Measurements from ENCODE around the gene FAM78A.

Gene FAM78A

GRCh38 chr9:131302244-131303075, 26.1 kb upstream of the FAM78A start:
- FAIRE-seq, result no peak

GRCh38 chr9:131300444-131300843, 24.1 kb upstream of the FAM78A start:
- FAIRE-seq, result no peak

GRCh38 chr9:131299961-131300347, 23.6 kb upstream of the FAM78A start:
- no peak for FAIRE-seq

- FAIRE-seq, result no peak
Measured at GRCh38 chr9:131299346-131299960, 23.1 kb upstream of the FAM78A start.

GRCh38 chr9:131298816-131299215, 22.5 kb upstream of the FAM78A start:
- FAIRE-seq, result no peak

- no peak for FAIRE-seq
Measured at GRCh38 chr9:131298341-131298740, 22.0 kb upstream of the FAM78A start.

- no peak for FAIRE-seq
Measured at GRCh38 chr9:131297903-131298302, 21.6 kb upstream of the FAM78A start.

GRCh38 chr9:131296906-131297500, 20.7 kb upstream of the FAM78A start:
- no peak for FAIRE-seq

GRCh38 chr9:131296460-131296859, 20.1 kb upstream of the FAM78A start:
- FAIRE-seq, result no peak

GRCh38 chr9:131292937-131293336, 16.6 kb upstream of the FAM78A start:
- no peak for FAIRE-seq

GRCh38 chr9:131291795-131292315, 15.5 kb upstream of the FAM78A start:
- FAIRE-seq, result no peak

GRCh38 chr9:131290767-131291370, 14.6 kb upstream of the FAM78A start:
- no peak for FAIRE-seq

GRCh38 chr9:131290036-131290766, 13.9 kb upstream of the FAM78A start:
- no peak for FAIRE-seq

GRCh38 chr9:131289301-131290035, 13.2 kb upstream of the FAM78A start, which contains the start of gene PLPP7:
Gene PLPP7, plus strand, starts transcription at chr9:131289723. Its CDS starts 275 bp downstream, at chr9:131289998.
- no peak for FAIRE-seq

GRCh38 chr9:131288217-131288616, 11.9 kb upstream of the FAM78A start:
- no peak for FAIRE-seq

GRCh38 chr9:131287359-131287758, 11.0 kb upstream of the FAM78A start:
- no peak for FAIRE-seq

- FAIRE-seq, result no peak
Measured at GRCh38 chr9:131284856-131285255, 8.5 kb upstream of the FAM78A start.

GRCh38 chr9:131282688-131283422, 6.5 kb upstream of the FAM78A start:
- FAIRE-seq, result no peak

GRCh38 chr9:131282175-131282574, 5.9 kb upstream of the FAM78A start:
- no peak for FAIRE-seq

GRCh38 chr9:131281119-131281965, 5.0 kb upstream of the FAM78A start:
- no peak for FAIRE-seq
